ENCODE results near the gene ZNF865. TPM values are rescaled to one million over a fixed set of nuclear protein-coding genes. Genes with fewer than 3 reads are reported as not detected.

The ZNF865 gene
- total RNA-seq, 3 donors from 2014 or later (not counting 1 experiment from before 2014, with no cell fraction given), result 18.5 to 22.1 (median 20.9) TPM

- H3K9me3 Mint-ChIP-seq, result no peaks in the 10 kb centered on the region
- no peaks in the 10 kb centered on the region for H3K27me3 Mint-ChIP-seq (ENCODE audit: low read depth in 2 of 2)
- no peak overlapping the region for H3K27ac ChIP-seq (ENCODE audit: low read length)
- H3K36me3 Mint-ChIP-seq, result no peaks in the 10 kb centered on the region
- H3K27ac Mint-ChIP-seq, result no peak overlapping the region
- peaks cover 15 to 21% of the 10 kb centered on the region in 2 donors for H3K4me1 Mint-ChIP-seq
- no peak for ATAC-seq
- TF ChIP-seq CTCF (IDR thresholded peaks at IDR 0.05), result no peak
- 100% methylated on average over 2 of the region's 5 CpGs for WGBS (ENCODE audit: insufficient coverage)
- DNase-seq, result no peak
- H3K9me3 ChIP-seq (ENCODE audit: control insufficient read depth, insufficient read depth, low read length), result no peaks in the 10 kb centered on the region
- intact Hi-C loops (cut with micrococcal nuclease), result no loop called here
- H3K4me3 Mint-ChIP-seq, result peak overlapping the region; percentile 62
- H3K27me3 ChIP-seq (ENCODE audit: control insufficient read depth, insufficient read depth, low read length), result no peaks in the 10 kb centered on the region
- H3K36me3 ChIP-seq (ENCODE audit: control insufficient read depth, insufficient read depth, low read length), result no peaks in the 10 kb centered on the region
- no peak overlapping the region for H3K4me3 ChIP-seq (ENCODE audit: low read length)
- peaks cover 20% of the 10 kb centered on the region for H3K4me1 ChIP-seq (ENCODE audit: control insufficient read depth, insufficient read depth, low read length)
Observed at GRCh38 chr19:55576746-55577145, 28.7 kb upstream of the ZNF865 start.

GRCh38 chr19:55578031-55578760, 27.3 kb upstream of the ZNF865 start:
- Histone ChIP-seq H3K36me3 (ENCODE audit: control insufficient read depth, insufficient read depth, low read length) (no peaks in the 10 kb centered on the region), H3K9me3 (ENCODE audit: control insufficient read depth, insufficient read depth, low read length) (no peaks in the 10 kb centered on the region)

GRCh38 chr19:55578761-55579747, 26.4 kb upstream of the ZNF865 start:
- peaks cover 20% of the 10 kb centered on the region for H3K4me1 ChIP-seq (ENCODE audit: control insufficient read depth, insufficient read depth, low read length)
- Mint-ChIP-seq H3K27me3 (ENCODE audit: low read depth in 2 of 2) (no peaks in the 10 kb centered on the region), H3K36me3 (no peaks in the 10 kb centered on the region), H3K4me3 (peak overlapping the region; percentile 83), H3K27ac (peak overlapping the region; percentile 43 to 82), H3K4me1 (peaks cover 19 to 21% of the 10 kb centered on the region in 2 donors), H3K9me3 (no peaks in the 10 kb centered on the region)
- ATAC-seq (no peak), DNase-seq (no peak)
- no peaks in the 10 kb centered on the region for H3K27me3 ChIP-seq (ENCODE audit: control insufficient read depth, insufficient read depth, low read length)
- WGBS (ENCODE audit: insufficient coverage), result 94% methylated on average over 90 of the region's 90 CpGs
- TF ChIP-seq CTCF (IDR thresholded peaks at IDR 0.05), result no peak
- no peak overlapping the region for H3K27ac ChIP-seq (ENCODE audit: low read length)
- H3K36me3 ChIP-seq (ENCODE audit: control insufficient read depth, insufficient read depth, low read length), result no peaks in the 10 kb centered on the region
- intact Hi-C loops (cut with micrococcal nuclease), result no loop called here
- H3K4me3 ChIP-seq (ENCODE audit: low read length), result no peak overlapping the region
- H3K9me3 ChIP-seq (ENCODE audit: control insufficient read depth, insufficient read depth, low read length), result no peaks in the 10 kb centered on the region

More at GRCh38 chr19:55578031-55578760, 27.3 kb upstream of the ZNF865 start:
- no peaks in the 10 kb centered on the region for H3K27me3 Mint-ChIP-seq (ENCODE audit: low read depth in 2 of 2)
- no peaks in the 10 kb centered on the region for H3K9me3 Mint-ChIP-seq
- WGBS (ENCODE audit: insufficient coverage), result 97% methylated on average over 83 of the region's 83 CpGs
- peaks cover 20% of the 10 kb centered on the region for H3K4me1 ChIP-seq (ENCODE audit: control insufficient read depth, insufficient read depth, low read length)
- DNase-seq (no peak), ATAC-seq (no peak)
- no peak overlapping the region for H3K27ac Mint-ChIP-seq
- no peak overlapping the region for H3K4me3 ChIP-seq (ENCODE audit: low read length)
- no peaks in the 10 kb centered on the region for H3K36me3 Mint-ChIP-seq
- intact Hi-C loops (cut with micrococcal nuclease), result no loop called here
- TF ChIP-seq CTCF (IDR thresholded peaks at IDR 0.05), result no peak
- no peak overlapping the region for H3K4me3 Mint-ChIP-seq
- H3K27ac ChIP-seq (ENCODE audit: low read length), result no peak overlapping the region
- H3K27me3 ChIP-seq (ENCODE audit: control insufficient read depth, insufficient read depth, low read length), result no peaks in the 10 kb centered on the region
- H3K4me1 Mint-ChIP-seq, result peaks cover 19 to 21% of the 10 kb centered on the region in 2 donors

Measured in natural killer cell (primary cell).